ENCODE results near the gene SIPA1L2.
"Not testable (repeated sequence)": the region's sequence is repeated elsewhere in the genome, so short reads cannot be mapped to it uniquely, and the experiment has no call there.

Gene SIPA1L2

DNA sequence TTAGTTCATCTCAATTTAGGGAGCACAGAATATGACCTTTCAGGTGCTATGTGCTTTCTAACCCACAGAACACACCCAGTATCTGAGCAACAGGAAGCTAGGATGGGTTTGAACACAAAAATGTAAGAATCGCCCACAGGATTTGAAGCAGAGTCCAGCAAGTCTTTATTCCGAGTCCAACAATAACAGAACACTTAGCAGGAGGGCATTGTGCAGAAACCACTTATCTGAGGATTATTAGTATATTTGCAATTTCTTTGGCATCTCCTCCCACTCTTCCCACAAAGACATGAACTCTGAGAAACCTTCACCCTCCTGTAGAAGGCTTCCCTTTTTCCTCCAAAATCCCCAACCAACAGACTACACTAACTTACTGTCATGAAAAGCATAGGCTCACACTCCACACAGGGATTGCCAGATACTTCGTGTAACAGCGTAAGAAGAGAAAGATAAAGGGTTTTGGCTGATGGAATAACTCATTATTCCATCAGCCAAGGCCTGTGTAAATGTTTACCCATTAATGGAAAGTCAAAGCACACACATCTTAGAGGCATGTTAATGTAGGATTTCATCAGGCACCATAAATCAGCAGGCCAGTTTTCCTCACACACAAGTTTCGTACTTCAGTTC lies 16.1 kb downstream of the SIPA1L2 start:
- DNase-seq (ENCODE audit: low read depth) = no peak

GRCh38 chr1:232612836-232613235 lies 17.1 kb downstream of the SIPA1L2 start:
- not testable (repeated sequence) for DNase-seq (ENCODE audit: low read depth)

DNA sequence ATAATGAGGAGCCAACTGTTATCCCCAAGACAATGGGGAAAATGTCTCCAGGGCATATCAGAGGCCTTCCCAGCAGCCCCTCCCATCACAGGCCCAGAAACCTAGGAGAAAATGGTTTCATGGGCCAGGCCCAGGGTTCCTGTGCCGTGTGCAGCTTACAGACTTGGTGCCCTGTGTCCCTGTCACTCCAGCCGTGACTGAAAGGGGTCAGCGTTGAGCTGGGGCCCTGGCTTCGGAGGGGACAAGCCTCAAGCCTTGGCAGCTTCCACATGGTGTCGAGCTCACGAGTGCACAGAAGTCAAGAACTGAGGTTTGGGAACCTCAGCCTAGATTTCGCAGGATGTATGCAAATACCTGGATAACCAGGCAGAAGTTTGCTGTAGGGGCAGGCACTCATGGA lies 18.1 kb downstream of the SIPA1L2 start:
- DNase-seq (ENCODE audit: low read depth) = no peak

GRCh38 chr1:232610902-232611745 lies 18.8 kb downstream of the SIPA1L2 start:
- not testable (repeated sequence) for DNase-seq (ENCODE audit: low read depth)

GRCh38 chr1:232610192-232610901 lies 19.6 kb downstream of the SIPA1L2 start:
- no peak for DNase-seq (ENCODE audit: low read depth)

- no peak for DNase-seq (ENCODE audit: low read depth)
Measured at GRCh38 chr1:232608427-232608826, 21.5 kb downstream of the SIPA1L2 start.

- no peak for DNase-seq (ENCODE audit: low read depth)
Measured at GRCh38 chr1:232602622-232603021, 27.3 kb downstream of the SIPA1L2 start.

DNA sequence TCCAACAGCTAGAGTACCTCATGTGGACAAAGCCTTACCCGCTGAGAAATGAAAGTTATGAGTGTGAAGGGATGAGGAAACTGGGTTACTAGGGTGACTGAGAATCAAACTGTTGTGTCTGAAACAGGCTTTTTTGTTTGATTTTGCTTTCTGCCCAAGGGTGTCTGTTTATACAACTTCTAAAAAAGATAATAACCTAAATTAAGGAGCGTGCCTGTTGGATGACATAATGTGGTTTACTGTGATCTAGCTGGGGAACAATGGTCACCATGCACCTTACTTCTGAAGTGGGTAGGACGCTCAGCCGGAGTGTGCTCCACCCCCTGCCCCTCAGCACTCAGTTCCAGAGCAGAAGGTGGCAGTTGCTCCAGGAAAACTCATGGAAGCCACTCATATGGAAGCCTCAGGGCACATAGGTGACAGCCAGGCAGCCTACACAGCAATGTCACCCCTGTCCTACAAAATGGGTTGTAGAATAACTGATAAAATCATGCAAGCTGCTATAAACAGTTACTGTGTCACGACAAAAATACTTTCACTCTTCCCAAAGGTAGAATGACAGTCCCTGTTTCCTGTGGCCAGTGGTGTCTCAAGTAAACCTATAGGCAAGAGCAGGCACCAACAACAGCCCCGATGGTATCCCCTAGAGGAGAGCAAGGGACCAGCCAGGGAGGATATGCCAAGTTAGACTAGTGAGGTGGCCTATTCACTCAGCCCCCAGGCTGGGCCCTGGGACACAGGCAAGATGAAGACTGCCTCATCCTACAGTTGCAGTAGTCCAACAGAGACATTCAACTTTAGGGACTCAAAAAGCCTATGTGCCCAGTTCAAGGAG lies 29.3 kb downstream of the SIPA1L2 start:
- DNase-seq (ENCODE audit: low read depth) = no peak

GRCh38 chr1:232599178-232600041 lies 30.5 kb downstream of the SIPA1L2 start:
- no peak for DNase-seq (ENCODE audit: low read depth)

DNA sequence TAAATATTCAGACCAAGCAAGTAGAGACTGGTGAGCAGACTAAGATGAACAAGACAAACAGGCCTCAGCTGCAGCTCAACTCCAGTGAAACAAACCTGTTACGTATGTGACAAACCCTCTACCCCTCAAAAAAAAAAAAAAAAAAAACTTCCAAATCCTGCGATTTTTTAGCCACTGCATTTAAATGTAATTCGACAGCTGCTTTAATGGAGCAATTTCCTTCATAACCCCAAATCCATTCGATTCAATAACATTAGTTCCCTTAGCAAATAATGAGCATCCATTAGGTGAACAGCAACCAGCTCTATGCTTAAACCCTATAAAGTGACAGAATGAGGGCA lies 31.1 kb downstream of the SIPA1L2 start:
- DNase-seq (ENCODE audit: low read depth) = no peak

GRCh38 chr1:232598133-232598532 lies 31.8 kb downstream of the SIPA1L2 start:
- no peak for DNase-seq (ENCODE audit: low read depth)

GRCh38 chr1:232597721-232598120 lies 32.2 kb downstream of the SIPA1L2 start:
- DNase-seq (ENCODE audit: low read depth) = no peak

DNA sequence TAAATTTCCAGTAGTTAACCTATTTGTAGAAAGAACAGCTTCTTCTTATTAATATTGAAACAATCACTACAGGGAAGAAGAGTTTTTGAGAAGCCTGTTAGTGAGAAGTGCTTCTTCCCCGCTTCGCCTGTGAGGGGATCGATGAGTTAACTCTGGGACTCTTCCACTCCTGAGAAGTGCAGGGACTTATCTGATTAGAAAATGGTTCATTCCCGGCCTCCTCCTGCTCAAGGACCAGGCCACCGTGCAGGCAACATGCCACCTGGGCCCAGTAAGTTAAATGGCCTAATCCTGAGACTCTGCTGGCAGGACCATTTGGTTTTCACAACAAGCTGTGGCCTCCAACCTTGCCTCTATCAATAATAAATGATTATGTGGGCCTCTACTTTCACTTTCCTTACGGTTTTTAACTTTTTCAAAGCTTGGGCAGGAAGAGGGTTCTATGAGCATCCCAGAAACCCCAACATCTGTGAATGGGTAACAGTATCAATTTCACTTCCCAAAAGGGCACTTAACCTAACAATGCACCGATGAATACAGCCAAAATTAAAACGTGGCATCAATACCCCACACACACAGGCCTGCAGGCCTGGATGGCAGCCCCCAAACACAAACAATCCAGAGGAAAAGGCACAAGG lies 33.1 kb downstream of the SIPA1L2 start:
- no peak for DNase-seq (ENCODE audit: low read depth)

DNA sequence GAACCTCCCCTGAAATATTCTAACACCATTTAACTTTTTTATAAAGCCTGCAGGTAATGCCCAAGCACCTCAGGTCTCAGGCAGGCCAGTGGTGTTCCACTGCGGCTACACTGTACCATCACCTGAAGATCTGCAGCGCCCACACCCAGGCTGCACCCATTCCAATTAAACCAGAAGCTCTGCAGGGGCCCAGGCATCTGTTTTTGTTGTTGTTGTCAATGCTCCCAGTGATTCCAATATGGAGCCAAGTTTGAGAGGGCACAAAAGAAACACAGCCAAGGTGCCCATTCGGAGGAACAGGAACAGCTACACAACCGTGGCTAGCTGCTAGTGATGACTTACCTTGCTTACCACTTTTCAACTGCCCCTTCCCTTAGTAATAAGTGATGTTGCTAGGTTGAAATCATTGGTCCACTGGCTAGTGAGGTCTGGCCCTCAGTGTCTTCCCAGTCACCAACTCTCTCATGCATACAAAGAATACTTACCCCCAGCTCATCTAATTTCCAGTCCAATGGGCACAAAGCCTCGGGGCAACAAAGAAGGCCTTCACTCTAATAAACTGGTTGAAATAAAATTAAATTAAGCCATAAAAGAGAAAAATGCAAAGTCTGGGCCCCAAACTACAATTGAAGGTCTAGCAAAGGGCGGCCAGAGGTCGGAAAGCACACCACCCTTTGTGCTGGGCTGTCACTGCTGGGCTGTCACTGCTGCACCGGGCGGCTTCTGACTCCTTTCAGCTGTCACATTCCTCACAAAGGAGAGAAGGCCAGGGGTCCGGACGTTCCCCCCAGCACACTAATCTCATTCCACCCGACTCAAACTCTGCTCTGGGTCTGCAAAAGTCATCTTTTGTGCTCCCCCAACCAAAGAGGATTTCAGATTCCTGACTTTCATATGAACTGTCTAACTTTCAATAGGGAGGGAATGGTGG lies 34.9 kb downstream of the SIPA1L2 start:
- no peak for DNase-seq (ENCODE audit: low read depth)

DNA sequence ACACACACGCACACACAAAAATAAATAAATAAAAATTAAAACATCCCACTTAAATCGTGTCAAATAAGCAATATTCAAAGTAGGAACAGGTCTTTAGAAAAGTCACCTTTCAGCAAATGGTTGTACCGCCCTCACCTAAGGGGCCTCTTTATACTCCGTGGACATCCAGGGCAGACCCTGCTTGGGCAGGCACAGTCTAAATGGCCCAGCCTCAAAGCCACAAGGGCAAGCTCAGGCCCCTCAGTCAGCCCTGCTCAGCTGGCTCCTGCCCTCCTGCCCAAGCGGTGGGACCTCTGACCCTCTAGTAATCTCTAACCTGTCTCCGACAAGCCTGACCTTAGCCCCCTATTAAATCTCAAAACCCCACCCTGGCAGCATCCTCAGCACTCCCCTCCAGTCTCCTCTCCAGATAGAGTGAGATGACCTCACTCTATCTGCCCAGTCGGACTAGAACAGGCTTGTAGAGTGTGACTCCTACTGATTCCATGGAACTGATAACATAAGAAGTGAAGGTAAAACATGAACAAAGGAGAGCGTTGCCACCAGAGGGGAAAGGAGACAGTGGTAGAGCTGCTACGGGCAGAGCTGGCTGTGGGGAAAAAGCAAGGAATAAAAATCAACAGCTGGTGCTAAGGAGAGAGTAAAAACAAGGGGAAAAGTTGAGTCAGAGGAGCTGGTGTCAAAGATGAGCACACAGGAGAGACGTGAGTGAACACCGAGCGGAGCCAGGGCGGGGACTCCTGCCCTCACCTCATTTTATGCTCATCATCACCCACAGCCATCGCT lies 36.0 kb downstream of the SIPA1L2 start:
- no peak for DNase-seq (ENCODE audit: low read depth)

DNA sequence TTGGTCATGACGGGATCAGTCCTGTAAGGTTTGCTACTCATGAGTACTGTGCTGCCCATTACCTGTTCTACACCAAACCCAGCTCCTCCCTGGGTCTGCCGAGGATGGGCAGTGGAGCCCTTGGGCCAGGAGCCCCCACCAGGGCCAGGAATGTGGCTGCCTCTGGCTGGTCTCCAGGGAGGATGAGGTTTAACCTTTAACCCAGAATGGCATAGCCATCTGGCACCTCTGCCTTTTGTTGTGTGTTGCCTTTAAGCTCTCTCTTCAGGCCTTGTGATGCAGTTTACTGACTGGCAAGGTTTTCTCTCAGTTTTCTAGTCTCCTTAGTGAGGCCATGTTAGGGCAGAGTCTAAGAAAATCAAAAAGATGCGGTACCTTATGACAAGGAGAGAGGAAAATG lies 38.6 kb downstream of the SIPA1L2 start:
- DNase-seq (ENCODE audit: low read depth) = no peak

- DNase-seq (ENCODE audit: low read depth) = no peak
Measured at GRCh38 chr1:232590744-232591082, 39.2 kb downstream of the SIPA1L2 start.

GRCh38 chr1:232589812-232590743 lies 39.9 kb downstream of the SIPA1L2 start:
- no peak for DNase-seq (ENCODE audit: low read depth)

Measured in stimulated activated CD8-positive, alpha-beta memory T cell treated with anti-CD3 and anti-CD28 coated beads, Interleukin-12 subunit alpha, Interleukin-12 subunit beta, amount 100 ng/mL, for 1 hour (primary cell).